ENCODE results near the gene RDH14. TPM values are rescaled to one million over a fixed set of nuclear protein-coding genes. Genes with fewer than 3 reads are reported as not detected.

The RDH14 gene
- total and polyA plus RNA-seq, 4 donors, result 13.3 to 23.9 (median 15.6) TPM

- H3K27ac ChIP-seq (ENCODE audit: low read depth in 1 of 2, low read length in 2 of 2), result peak overlapping the region in 1 of 2 donors; percentile 33
- H3K36me3 ChIP-seq (ENCODE audit: control insufficient read depth in 4 of 4, insufficient read depth in 3 of 4, low read depth in 1 of 4, low read length in 3 of 4), result no peaks in the 10 kb centered on the region
- WGBS, result 45% methylated on average over 5 of the region's 5 CpGs
- no peak overlapping the region for H3K9ac ChIP-seq (ENCODE audit: low read depth in 1 of 2, low read length in 2 of 2)
- TF ChIP-seq YY1 (IDR thresholded peaks at IDR 0.05) (no peak), RAD21 (IDR thresholded peaks at IDR 0.05) (no peak), FOXA2 (IDR thresholded peaks at IDR 0.05) (no peak), GABPA (IDR thresholded peaks at IDR 0.05 in 1 of 2, conservative IDR thresholded peaks at IDR 0.05 in 1 of 2) (no peak), JUND (IDR thresholded peaks at IDR 0.05) (no peak), SP1 (IDR thresholded peaks at IDR 0.05) (no peak), FOXA1 (IDR thresholded peaks at IDR 0.05) (no peak), ATF3 (IDR thresholded peaks at IDR 0.05) (no peak), TAF1 (conservative IDR thresholded peaks at IDR 0.05) (no peak), HNF4A (conservative IDR thresholded peaks at IDR 0.05) (no peak), REST (IDR thresholded peaks at IDR 0.05) (no peak), HNF4G (IDR thresholded peaks at IDR 0.05) (no peak), RXRA (IDR thresholded peaks at IDR 0.05) (no peak)
- H3K27me3 ChIP-seq (ENCODE audit: control insufficient read depth in 4 of 4, insufficient read depth in 4 of 4, low read length in 3 of 4), result no peaks in the 10 kb centered on the region
- H3K9me3 ChIP-seq (ENCODE audit: control insufficient read depth in 4 of 4, low read length in 3 of 4), result no peaks in the 10 kb centered on the region
- H3K4me3 ChIP-seq (ENCODE audit: low read depth in 1 of 3, low read length in 3 of 3), result no peak overlapping the region
- DNase-seq (ENCODE audit: low spot score), result no peak
- H3K4me1 ChIP-seq (ENCODE audit: control insufficient read depth in 4 of 4, insufficient read depth in 4 of 4, low read length in 3 of 4), result peaks cover 6 to 39% (median 33%) of the 10 kb centered on the region in 4 donors
These were observed 37.2 kb upstream of the RDH14 start for GRCh38 chr2:18597618-18598017.

- no peak for DNase-seq (ENCODE audit: low spot score)
- peak; percentile 75 for TF ChIP-seq ATF3 (IDR thresholded peaks at IDR 0.05)
- peak; percentile 78 to 85 for TF ChIP-seq HNF4A (conservative IDR thresholded peaks at IDR 0.05)
- peak; percentile 60 to 84 for TF ChIP-seq JUND (IDR thresholded peaks at IDR 0.05)
- no peak for TF ChIP-seq TAF1 (conservative IDR thresholded peaks at IDR 0.05)
- peak in 1 of 2 donors; percentile 69 for TF ChIP-seq EGR1 (IDR thresholded peaks at IDR 0.05; ENCODE audit: low read depth in 2 of 2)
- peak; percentile 47 to 64 for TF ChIP-seq RAD21 (IDR thresholded peaks at IDR 0.05)
- TF ChIP-seq FOXA2 (IDR thresholded peaks at IDR 0.05), result no peak
- TF ChIP-seq SP1 (IDR thresholded peaks at IDR 0.05), result peak; percentile 91
- TF ChIP-seq ZBTB33 (IDR thresholded peaks at IDR 0.05), result peak; percentile 58
- TF ChIP-seq HNF4G (IDR thresholded peaks at IDR 0.05), result peak; percentile 36
- peak; percentile 85 for TF ChIP-seq MAX (IDR thresholded peaks at IDR 0.05)
- peak in 1 of 2 donors; percentile 60 for TF ChIP-seq GABPA (IDR thresholded peaks at IDR 0.05 in 1 of 2, conservative IDR thresholded peaks at IDR 0.05 in 1 of 2)
- TF ChIP-seq NR2F2 (IDR thresholded peaks at IDR 0.05), result peak; percentile 25
- TF ChIP-seq YY1 (IDR thresholded peaks at IDR 0.05), result peak; percentile 53
- TF ChIP-seq FOXA1 (IDR thresholded peaks at IDR 0.05), result peak; percentile 57
- no peak for TF ChIP-seq CTCF (IDR thresholded peaks at IDR 0.05; ENCODE audit: low read depth, low read length, missing input control)
- peak; percentile 24 for TF ChIP-seq REST (IDR thresholded peaks at IDR 0.05)
- peak; percentile 91 to 92 for TF ChIP-seq RXRA (IDR thresholded peaks at IDR 0.05)
- H3K9me3 ChIP-seq (ENCODE audit: control insufficient read depth in 4 of 4, low read length in 3 of 4), result no peaks in the 10 kb centered on the region
- peak overlapping the region in 1 of 2 donors; percentile 33 for H3K27ac ChIP-seq (ENCODE audit: low read depth in 1 of 2, low read length in 2 of 2)
- H3K4me3 ChIP-seq (ENCODE audit: low read depth in 1 of 3, low read length in 3 of 3), result no peak overlapping the region
- no peaks in the 10 kb centered on the region for H3K27me3 ChIP-seq (ENCODE audit: control insufficient read depth in 4 of 4, insufficient read depth in 4 of 4, low read length in 3 of 4)
- H3K4me1 ChIP-seq (ENCODE audit: control insufficient read depth in 4 of 4, insufficient read depth in 4 of 4, low read length in 3 of 4), result peaks cover 6 to 39% (median 33%) of the 10 kb centered on the region in 4 donors
- no peak overlapping the region for H3K9ac ChIP-seq (ENCODE audit: low read depth in 1 of 2, low read length in 2 of 2)
- H3K36me3 ChIP-seq (ENCODE audit: control insufficient read depth in 4 of 4, insufficient read depth in 3 of 4, low read depth in 1 of 4, low read length in 3 of 4), result no peaks in the 10 kb centered on the region
- WGBS, result 38% methylated on average over 3 of the region's 3 CpGs
These were observed 36.5 kb upstream of the RDH14 start for GRCh38 chr2:18596993-18597392.
